ENCODE measurements around the gene XPNPEP3. TPM values are rescaled to one million over a fixed set of nuclear protein-coding genes. Genes with fewer than 3 reads are reported as not detected.
"Not testable (repeated sequence)": the region's sequence is repeated elsewhere in the genome, so short reads cannot be mapped to it uniquely, and the experiment has no call there.

The XPNPEP3 gene
- total RNA-seq (2014; rRNA removed; shearing (Covaris generic); ENCODE audit: low replicate concordance), result 3.0 and 5.8 TPM in 2 replicates

DNA sequence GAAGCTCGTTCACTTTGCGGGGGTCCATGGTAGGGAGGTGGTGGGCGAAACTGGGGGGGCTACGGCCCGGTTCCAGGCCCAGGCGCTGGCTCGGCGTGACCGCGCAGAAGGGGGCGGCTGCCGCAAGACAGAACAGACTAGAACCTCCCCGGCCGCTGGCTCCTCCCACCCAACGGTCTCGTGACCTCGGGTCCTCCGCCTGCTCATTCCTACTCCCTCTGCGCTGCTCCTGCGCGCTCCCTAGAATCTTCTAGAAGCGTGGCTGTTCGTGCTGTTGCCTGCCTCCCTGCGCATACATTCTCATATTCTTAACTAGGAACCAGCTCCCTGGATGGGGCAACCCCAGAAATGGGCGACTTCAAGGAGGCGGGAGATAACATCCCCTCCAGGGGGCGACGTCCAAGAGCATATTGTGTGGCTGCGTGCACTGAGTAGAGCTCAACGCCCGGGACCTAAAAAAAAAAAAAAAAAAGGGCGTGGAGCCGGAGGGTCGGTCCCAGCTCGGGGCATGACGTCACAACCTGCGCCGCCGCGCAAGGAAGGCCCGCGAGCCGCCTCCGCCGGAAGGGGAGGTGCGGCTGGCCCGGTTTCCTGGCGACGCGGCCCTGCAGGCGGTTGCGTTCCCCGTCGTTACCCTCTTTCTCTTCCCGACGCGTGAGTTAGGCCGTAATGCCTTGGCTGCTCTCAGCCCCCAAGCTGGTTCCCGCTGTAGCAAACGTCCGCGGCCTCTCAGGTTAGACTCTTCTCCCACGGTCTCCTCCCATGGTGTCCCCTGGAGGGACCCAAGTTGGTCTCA lies at the start of gene XPNPEP3, which contains the start of gene ST13:
Gene XPNPEP3, plus strand, starts transcription at position 636 of the 796 bp plus-strand sequence. Its CDS starts 34 bp downstream, at position 670.
Gene ST13, minus strand, starts transcription at position 127 of the 796 bp plus-strand sequence. Its CDS starts 99 bp downstream, at position 28.
- Histone ChIP-seq H3K4me3 (peak within 1 kb of the TSS; percentile 99), H3K9me3 (no peaks in the 10 kb centered on the region), H3K36me3 (peaks cover 75% of the 10 kb centered on the region), H3K27me3 (no peaks in the 10 kb centered on the region)
- DNase-seq, result peak; percentile 98

DNA sequence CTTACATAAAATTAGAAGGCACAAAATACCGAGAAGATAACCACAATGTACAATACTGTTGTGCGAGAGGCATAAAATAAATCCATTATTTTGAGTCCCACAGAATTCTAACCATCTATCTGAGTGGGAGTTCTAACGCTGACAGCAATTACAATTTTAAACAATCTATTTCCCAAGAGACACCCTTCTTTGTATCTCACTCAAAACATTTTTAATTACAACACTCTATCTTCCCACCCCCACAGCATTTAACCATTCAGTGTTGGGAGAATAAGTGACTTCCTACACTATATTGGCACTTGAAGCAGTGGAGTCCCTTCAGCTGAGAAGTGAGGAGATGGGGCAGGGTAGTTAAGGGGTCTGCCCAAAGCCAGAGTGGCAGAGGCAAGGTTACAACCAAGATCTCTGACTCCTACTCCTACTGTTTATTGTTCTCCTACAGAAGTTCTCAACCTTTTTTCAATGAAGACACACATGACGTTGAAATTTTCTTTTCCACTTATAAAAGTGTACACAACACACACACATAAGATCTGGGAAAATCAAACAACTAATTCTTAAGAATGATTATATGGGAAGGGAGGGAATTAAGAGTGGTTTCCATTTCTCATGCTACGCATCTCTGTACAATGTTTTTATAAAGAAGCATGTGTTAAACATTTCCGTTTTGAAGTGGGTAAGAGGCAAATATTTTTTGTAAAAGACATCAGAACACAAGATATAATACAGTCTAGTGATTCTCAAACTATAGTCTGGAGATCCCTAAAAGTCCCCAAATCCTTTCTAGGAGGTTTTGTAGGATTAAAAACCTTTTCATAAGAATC lies 48.7 kb upstream of the XPNPEP3 start:
- no peaks in the 10 kb centered on the region for H3K9me3 ChIP-seq
- no peak overlapping the region for H3K4me3 ChIP-seq
- peaks cover 22% of the 10 kb centered on the region for H3K36me3 ChIP-seq
- DNase-seq, result no peak
- no peaks in the 10 kb centered on the region for H3K27me3 ChIP-seq

DNA sequence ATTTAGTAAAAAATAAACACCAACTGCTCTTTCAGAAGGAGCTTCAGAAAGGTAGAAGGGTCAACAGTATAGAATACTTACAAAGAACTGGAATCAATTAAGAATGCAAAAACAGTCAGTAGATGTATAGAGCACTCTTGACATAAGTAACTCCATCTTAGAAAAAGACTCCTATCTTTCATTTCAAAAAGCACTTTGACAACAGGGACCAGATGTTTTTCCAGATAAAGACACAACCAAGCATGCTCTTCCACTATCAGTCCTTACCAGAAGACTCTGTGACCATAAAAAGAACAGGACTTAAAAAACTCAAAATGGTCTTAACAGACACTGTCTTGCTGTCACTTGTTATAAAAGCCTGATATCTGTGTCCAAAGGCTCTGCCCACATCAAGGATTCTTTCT lies 43.0 kb upstream of the XPNPEP3 start:
- no peak for DNase-seq
- no peaks in the 10 kb centered on the region for H3K9me3 ChIP-seq
- H3K4me3 ChIP-seq, result no peak overlapping the region
- H3K27me3 ChIP-seq, result no peaks in the 10 kb centered on the region
- peaks cover 15% of the 10 kb centered on the region for H3K36me3 ChIP-seq

DNA sequence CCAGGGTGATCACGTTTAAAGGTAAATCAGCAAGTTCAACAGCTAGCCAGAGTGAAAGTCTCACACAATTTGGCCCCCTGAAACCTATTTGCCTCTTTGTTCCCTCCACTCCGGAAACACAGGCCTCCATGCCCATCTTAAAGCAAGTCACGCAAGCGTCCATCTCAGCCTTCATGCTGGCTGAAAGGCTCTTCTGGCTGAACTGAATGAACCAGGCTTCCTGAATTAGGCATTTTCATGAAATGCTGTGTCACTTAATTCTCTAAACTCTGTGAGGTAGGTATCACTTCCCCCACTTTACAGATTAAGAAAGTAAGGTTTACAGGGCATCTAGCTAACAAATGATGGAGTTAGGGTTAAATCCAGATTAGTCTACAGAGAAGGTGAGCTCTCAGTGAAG lies 39.2 kb upstream of the XPNPEP3 start:
- H3K36me3 ChIP-seq, result peaks cover 22% of the 10 kb centered on the region

DNA sequence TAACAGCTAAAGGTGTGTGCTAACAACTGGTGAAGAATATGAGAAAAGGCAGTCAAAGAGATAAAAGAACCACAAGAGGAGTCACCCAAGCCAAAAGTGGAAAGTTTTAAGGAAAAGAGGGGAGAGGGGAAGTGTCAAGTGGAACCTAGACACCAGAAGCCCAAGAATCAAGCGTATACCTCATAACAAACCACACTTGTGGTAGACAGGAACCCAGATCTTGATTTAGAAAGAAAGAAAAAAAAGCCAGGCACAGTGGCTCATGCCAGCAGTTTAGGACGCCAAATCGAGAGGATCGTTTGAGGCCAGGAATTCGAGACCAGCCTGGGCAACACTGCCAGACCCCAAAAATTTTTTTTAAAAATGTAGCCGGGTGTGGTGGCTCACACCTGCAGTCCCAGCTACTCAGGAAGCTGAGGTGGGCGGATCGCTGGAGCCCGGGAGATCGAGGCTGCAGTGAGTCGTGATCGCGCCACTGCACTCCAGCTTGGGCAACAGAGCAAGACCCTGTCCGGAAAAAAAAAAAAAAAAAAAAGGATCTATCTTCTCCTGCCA lies 38.7 kb upstream of the XPNPEP3 start:
- Histone ChIP-seq H3K9me3 (no peaks in the 10 kb centered on the region), H3K27me3 (no peaks in the 10 kb centered on the region), H3K4me3 (peak overlapping the region; percentile 93), H3K36me3 (peaks cover 27% of the 10 kb centered on the region)
- DNase-seq, result no peak

More for the DNA sequence above, 39.2 kb upstream of the XPNPEP3 start:
- H3K4me3 ChIP-seq, result peak overlapping the region; percentile 93
- no peaks in the 10 kb centered on the region for H3K9me3 ChIP-seq
- H3K27me3 ChIP-seq, result no peaks in the 10 kb centered on the region
- DNase-seq, result no peak

DNA sequence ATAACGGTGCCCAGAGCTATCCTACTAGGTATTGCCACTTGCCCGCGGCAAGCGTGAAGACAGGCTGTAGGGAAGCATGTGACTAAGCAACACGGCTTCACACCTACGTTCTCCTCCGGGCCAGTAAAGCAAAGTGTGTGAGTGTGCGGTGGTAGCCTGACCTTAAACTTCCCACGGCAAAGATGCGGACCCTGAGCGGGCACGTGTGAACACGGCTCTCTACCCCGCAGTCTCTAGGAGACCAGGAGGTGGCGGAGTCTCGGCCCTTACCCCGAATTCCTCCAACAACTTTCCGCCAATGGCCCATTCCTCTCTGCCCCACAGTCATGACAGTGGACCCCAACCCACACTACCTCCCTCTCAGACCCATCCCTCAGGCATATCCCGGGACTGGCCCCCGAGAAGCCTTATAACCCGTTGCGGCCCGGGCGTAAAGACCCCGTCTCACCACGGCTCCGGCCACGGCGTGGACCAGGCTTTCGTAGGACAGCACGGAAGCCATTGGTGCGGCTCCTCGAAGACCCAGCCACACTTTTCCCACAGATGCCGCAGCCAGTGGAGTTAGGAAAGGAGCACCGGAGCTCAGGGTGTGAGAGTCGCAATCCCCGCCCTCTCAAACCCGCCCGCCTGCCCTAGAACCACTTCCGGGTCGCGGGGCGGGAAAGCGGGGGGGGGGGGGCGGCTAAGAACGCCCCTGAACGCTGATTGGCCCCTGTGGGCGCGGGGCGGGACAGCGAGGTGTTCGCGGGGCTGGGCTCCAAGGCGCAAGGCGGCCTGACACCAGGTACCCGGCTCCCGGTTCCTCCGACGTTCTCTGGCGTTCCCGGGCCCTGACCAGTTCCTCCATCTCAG lies 38.0 kb upstream of the XPNPEP3 start, which contains the start of gene SLC25A17:
Gene SLC25A17, minus strand, starts transcription at position 600 of the 852 bp plus-strand sequence. Its CDS starts 98 bp downstream, at position 502.
- H3K9me3 ChIP-seq, result no peaks in the 10 kb centered on the region
- peaks cover 29% of the 10 kb centered on the region for H3K36me3 ChIP-seq
- H3K4me3 ChIP-seq, result peak within 1 kb of the TSS; percentile 93
- DNase-seq, result peak; percentile 86
- H3K27me3 ChIP-seq, result no peaks in the 10 kb centered on the region

DNA sequence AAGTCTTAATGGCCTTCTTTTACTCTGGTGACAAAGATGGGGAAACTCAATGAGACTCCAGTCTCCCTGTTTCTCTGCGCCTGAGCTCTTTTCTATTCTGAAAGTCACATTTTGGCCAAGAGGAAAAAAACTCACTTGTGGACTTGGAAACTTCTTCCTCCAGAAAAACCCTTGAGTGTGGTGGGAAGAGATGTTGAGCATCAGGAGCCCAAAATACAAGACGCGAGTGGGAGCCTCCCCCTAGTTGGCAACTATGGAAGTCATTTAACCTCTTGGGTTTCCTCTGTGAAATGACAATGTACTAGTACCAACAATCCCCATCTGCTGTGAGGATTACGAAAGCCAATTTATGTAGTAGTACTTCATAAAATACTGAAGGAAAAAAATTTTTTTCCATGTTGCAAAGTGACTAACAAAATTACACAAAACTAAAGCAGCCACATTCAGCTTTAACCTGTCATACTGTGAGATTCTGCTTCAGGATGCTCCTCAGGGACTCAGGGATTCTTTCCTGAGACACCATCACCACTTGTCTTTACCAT lies 37.3 kb upstream of the XPNPEP3 start:
- H3K4me3 ChIP-seq, result peak overlapping the region; percentile 93

DNA sequence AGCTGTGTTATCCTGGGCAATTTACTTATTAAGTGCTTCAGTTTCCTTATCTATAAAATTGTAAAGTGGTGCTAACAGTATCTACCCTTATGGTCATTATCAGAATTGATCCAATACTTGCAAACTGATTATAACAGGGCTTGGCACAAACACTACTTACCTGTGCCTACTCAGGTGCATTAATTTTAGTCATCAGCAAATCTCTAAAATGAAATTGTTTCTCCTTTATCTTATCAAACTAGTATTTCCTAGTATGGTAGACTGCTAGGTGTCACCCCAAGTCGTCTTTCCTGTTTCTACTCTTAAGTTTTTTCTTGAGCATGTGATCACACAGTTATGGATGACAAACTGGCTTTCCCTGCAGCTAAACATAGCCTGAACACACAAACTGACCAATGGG lies 33.5 kb upstream of the XPNPEP3 start:
- Histone ChIP-seq H3K4me3 (no peak overlapping the region), H3K9me3 (no peaks in the 10 kb centered on the region), H3K36me3 (peaks cover 53% of the 10 kb centered on the region), H3K27me3 (no peaks in the 10 kb centered on the region)
- no peak for DNase-seq

More for the DNA sequence above, 37.3 kb upstream of the XPNPEP3 start:
- Histone ChIP-seq H3K9me3 (no peaks in the 10 kb centered on the region), H3K27me3 (no peaks in the 10 kb centered on the region), H3K36me3 (peaks cover 35% of the 10 kb centered on the region)
- DNase-seq, result no peak

DNA sequence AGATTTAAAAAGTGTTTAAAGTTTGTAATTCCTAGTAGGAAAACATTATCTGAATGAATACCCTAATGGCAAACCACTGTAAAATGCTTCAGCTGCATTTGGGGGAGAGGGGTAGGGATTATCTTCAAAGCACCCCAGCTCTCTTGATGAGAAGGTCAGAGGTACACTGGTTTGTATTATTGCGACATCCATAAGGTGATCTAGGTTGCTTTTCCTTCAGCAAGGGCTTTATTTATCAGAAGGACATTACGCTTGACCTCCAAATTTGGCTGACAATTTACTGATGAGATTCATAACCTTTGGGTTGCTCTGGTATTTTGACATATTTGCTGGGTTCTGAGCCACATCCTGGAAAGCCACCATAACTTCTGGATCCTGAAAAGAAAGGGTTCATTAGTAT lies 30.7 kb upstream of the XPNPEP3 start:
- H3K27me3 ChIP-seq, DNase-seq, H3K4me3 ChIP-seq, H3K9me3 ChIP-seq: not testable (repeated sequence)
- H3K36me3 ChIP-seq, result peaks cover 81% of the 10 kb centered on the region

DNA sequence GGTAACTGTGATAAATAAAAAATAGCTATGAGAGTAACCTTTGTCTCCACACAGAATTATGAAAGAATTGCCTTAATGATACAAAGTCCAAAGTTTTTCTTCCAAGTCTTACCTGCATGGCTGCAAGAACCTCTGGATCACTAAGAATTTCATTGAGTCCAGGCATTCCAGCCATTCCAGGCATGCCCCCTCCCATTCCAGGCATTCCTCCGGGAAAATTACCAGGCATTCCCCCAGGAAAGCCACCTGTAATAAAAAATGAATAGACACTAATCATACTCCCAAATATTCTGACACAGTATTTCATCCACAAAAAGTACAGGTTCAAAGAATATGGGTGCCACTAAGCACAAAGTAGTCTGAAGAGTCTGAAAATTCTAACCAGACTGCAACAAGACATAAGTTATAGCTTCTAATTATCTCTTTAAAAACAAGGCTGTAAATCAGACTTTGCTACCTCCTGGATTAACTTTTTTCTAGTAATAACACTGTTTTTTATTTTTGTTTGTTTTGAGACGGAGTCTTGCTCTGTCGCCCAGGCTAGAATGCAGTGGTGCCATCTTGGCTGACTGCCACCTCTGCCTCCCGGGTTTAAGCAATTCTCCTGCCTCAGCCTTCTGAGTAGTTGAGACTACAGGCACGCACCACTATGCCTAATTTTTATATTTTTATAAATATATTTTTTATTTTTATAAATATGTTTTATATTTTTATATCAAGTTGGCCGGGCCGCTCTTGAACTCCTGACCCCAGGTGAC lies 29.8 kb upstream of the XPNPEP3 start:
- no peak for DNase-seq
- H3K27me3 ChIP-seq, result no peaks in the 10 kb centered on the region
- no peak overlapping the region for H3K4me3 ChIP-seq
- H3K9me3 ChIP-seq, result no peaks in the 10 kb centered on the region
- peaks cover 89% of the 10 kb centered on the region for H3K36me3 ChIP-seq

DNA sequence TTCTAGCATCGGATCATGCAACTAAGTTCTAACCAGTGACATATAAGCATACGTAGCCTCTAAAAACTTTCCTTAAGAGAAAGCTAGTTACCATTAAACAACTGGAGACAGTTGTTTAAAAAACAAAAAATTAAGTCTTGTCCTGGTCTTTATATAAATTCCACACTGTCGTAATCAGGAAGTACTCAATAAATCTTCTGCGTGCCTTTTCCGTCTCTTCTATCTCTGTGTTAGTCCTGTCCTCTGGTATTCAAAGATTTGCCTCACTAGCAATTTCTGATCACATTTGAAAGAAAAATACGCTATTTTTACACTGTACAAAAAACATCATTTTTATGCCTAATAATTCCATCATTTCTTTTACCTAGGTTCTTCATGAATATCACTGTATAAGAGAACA lies 27.8 kb upstream of the XPNPEP3 start:
- H3K27me3 ChIP-seq, result no peaks in the 10 kb centered on the region
- H3K36me3 ChIP-seq, result peaks cover 83% of the 10 kb centered on the region
- no peaks in the 10 kb centered on the region for H3K9me3 ChIP-seq
- no peak for DNase-seq
- no peak overlapping the region for H3K4me3 ChIP-seq

DNA sequence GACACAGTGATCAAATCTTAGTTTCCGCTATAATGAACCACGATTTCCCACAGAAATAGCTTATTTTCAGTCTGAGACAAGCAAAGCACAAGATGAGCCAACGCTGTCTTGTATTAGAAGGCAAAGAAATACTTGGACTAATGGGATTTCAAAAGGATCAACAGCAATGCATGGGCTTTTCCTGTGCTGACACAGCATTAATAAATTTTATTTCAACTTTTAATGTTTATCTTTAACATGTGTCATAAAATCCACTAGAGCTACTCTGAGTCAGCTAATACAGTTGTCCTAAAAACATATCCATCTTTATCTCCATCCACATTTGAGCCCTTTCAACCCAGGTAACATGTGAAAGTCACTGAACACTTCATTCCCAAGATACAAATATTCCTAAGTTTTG lies 22.3 kb upstream of the XPNPEP3 start:
- Histone ChIP-seq H3K9me3 (no peaks in the 10 kb centered on the region), H3K4me3 (no peak overlapping the region), H3K36me3 (peaks cover 87% of the 10 kb centered on the region), H3K27me3 (no peaks in the 10 kb centered on the region)
- DNase-seq, result no peak

DNA sequence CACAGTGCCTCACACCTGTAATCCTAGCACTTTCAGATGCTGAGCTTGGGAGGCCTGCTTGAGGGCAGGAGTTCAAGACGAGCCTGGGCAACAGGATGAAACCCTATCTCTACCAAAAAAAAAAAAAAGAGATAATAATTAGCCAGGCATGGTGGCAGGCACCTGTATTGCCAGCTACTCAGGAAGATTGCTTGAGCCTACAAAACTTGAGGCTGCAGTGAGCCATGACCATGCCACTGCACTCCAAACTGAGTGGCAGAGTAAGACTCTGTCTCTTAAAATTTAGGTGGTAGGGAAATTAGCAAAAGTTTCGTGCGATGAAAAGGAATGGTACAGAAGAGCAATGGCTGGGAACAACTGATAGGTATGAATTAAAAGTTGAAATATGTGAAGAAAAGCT lies 18.5 kb upstream of the XPNPEP3 start:
- H3K9me3 ChIP-seq, result no peaks in the 10 kb centered on the region
- DNase-seq, result no peak
- peaks cover 87% of the 10 kb centered on the region for H3K36me3 ChIP-seq
- no peaks in the 10 kb centered on the region for H3K27me3 ChIP-seq
- H3K4me3 ChIP-seq, result no peak overlapping the region

DNA sequence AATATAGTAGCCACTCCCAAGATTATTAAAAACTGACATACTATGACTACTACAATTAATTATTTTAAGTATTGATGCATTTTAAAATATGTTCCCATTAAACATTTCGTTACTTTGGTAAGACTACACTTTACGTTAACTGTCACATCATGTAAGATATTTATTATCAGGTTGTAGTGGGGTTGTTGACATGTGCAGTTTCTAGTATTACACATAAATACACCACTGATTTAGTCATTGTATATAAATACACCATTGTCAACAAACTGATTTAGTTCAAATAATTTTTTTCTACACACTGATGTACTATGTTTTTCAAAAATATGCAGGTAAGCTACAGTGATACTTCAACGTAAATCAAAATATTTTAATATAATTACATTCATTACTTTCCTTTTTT lies 12.0 kb upstream of the XPNPEP3 start:
- no peaks in the 10 kb centered on the region for H3K9me3 ChIP-seq
- H3K27me3 ChIP-seq, result no peaks in the 10 kb centered on the region
- no peak overlapping the region for H3K4me3 ChIP-seq
- peaks cover 89% of the 10 kb centered on the region for H3K36me3 ChIP-seq
- no peak for DNase-seq

DNA sequence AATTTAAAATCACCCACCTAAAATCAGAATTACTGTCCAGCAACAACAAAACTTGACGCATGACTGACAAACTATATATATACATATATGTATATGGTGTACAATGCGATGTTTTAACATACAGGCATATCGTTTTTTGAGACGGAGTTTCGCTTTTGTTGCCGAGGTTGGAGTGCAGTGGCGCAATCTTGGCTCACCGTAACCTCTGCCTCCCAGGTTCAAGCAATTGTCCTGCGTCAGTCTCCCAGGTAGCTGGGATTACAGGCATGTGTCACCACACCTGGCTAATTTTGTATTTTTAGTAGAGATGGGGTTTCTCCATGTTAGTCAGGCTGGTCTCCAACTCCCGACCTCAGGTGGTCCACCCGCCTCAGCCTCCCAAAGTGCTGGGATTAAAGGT lies 11.1 kb upstream of the XPNPEP3 start:
- not testable (repeated sequence) for H3K4me3 ChIP-seq, H3K9me3 ChIP-seq, H3K27me3 ChIP-seq
- H3K36me3 ChIP-seq, result peaks cover 89% of the 10 kb centered on the region
- peak; percentile 16 for DNase-seq

All from MG63 (cell line).